PC-9 (cell line): ENCODE measurements around the gene OSTN. TPM values are rescaled to one million over a fixed set of nuclear protein-coding genes. Genes with fewer than 3 reads are reported as not detected.
"Not testable (repeated sequence)": the region's sequence is repeated elsewhere in the genome, so short reads cannot be mapped to it uniquely, and the experiment has no call there.

Experiments
- BruUV-seq: library from RNA; stranded (reverse); fragments of 400-500 nt; replicated peaks from 2 replicates; lab custom pipeline; 2021; lab: Mats Ljungman, UMichigan
- CTCF ChIA-PET: fragments of 300-600 bp; sonication (Branson Sonifier 250); formaldehyde crosslinking; loops from one replicate; lab custom pipeline; 2022; ENCODE audit warnings: antibody characterized with exemption; lab: Charles Lee
- POLR2A ChIA-PET: fragments of 300-600 bp; sonication (Branson Sonifier 250); formaldehyde crosslinking; loops from one replicate; lab custom pipeline; 2022; ENCODE audit warnings: antibody characterized with exemption; ENCODE audit not compliant: unreplicated experiment; lab: Charles Lee
- DNase-seq, 2 experiments: peaks; one replicate each; pipeline versions ENCODE4 v3.0.0 to v3.0.0-alpha.2; 2015 to 2022; ENCODE audit warnings: mixed read lengths in 1 of 2
- H2AFZ ChIP-seq: fragments of 200-600 bp; sonication (generic); 2 replicates; pipeline ENCODE4 v1.8.1; 2017; ENCODE audit warnings: antibody characterized with exemption
- H3F3A ChIP-seq: fragments of 200-600 bp; sonication (generic); 2 replicates; pipeline ENCODE4 v1.8.1; 2017; ENCODE audit warnings: antibody characterized with exemption, mild to moderate bottlenecking, low read depth; ENCODE audit not compliant: insufficient read depth
- H3K27ac ChIP-seq: fragments of 200-600 bp; sonication (generic); 2 replicates; pipeline ENCODE4 v1.6.1; 2016; ENCODE audit warnings: mixed run types
- H3K27me3 ChIP-seq: fragments of 200-600 bp; sonication (generic); 2 replicates; pipeline ENCODE4 v1.6.1; 2016; ENCODE audit warnings: low read depth, mixed run types; ENCODE audit not compliant: insufficient read depth
- H3K36me3 ChIP-seq: fragments of 200-600 bp; sonication (generic); 2 replicates; pipeline ENCODE4 v1.6.1; 2016; ENCODE audit warnings: low read depth, mixed run types
- H3K4me1 ChIP-seq: fragments of 200-600 bp; sonication (generic); replicated peaks from 2 replicates; pipeline ENCODE4 v1.6.1; 2016; ENCODE audit warnings: mixed run types; ENCODE audit not compliant: insufficient read depth
- H3K4me2 ChIP-seq: fragments of 200-600 bp; sonication (generic); 2 replicates; pipeline ENCODE4 v1.6.1; 2017; ENCODE audit warnings: mixed run types
- H3K4me3 ChIP-seq: fragments of 200-600 bp; sonication (generic); 2 replicates; pipeline ENCODE4 v1.6.1; 2016; ENCODE audit warnings: mixed run types
- H3K79me2 ChIP-seq: fragments of 200-600 bp; sonication (generic); 2 replicates; pipeline ENCODE4 v1.6.1; 2017; ENCODE audit warnings: low read depth, mixed run types
- H3K9me2 ChIP-seq: fragments of 200-600 bp; sonication (generic); 2 replicates; pipeline ENCODE4 v1.8.1; 2017; ENCODE audit warnings: mild to moderate bottlenecking; ENCODE audit not compliant: insufficient read depth
- H3K9me3 ChIP-seq: fragments of 200-600 bp; sonication (generic); 2 replicates; pipeline ENCODE4 v1.8.1; 2016; ENCODE audit warnings: low read depth; ENCODE audit not compliant: insufficient read depth
- H4K20me1 ChIP-seq: fragments of 200-600 bp; sonication (generic); 2 replicates; pipeline ENCODE4 v1.8.1; 2017; ENCODE audit not compliant: insufficient read depth
- EZH2 ChIP-seq: fragments of 200-600 bp; sonication (generic); IDR thresholded peaks from 2 replicates; pipeline ENCODE4 v1.8.0; 2017; ENCODE audit warnings: antibody characterized with exemption, low read depth
- intact Hi-C: fragments of 100-400 bp; cut with micrococcal nuclease; formaldehyde crosslinking; loops from one replicate; pipeline ENCODE4 v1.10.0; 2022; ENCODE audit not compliant: unreplicated experiment
- total RNA-seq: library from RNA; stranded (reverse); gene quantifications from 2 replicates; pipeline ENCODE4 v1.2.3, GENCODE V29; 2021
- TF ChIP-seq, protein P1 (sequence below): fragments of 200-600 bp; sonication (generic); conservative IDR thresholded peaks from 2 replicates; pipeline ENCODE4 v1.6.1; 2017; ENCODE audit warnings: mixed run types, antibody characterized with exemption, mild to moderate bottlenecking, moderate library complexity

OSTN gene
- total RNA-seq, 1 experiment from 2014 or later = not detected

DNA sequence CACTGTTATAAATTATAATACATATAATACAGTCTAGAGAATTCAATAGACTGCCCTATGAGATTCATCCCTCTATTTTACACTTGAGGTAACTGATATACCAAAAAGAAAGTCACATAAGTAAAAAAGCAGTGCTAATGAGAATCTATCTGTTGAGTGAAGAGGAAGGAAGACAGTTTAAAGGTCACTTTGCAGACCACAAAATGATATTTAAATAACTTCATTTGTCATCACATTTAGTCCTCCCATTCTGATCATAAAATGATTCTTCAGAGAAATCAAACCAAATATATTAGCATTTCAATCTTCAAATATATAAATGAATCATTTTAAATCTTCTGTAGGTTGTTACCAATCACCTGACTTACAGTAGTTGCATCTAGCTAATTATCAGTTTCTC, 69.7 kb downstream of the OSTN start:
- CTCF ChIA-PET = no interaction called here

DNA sequence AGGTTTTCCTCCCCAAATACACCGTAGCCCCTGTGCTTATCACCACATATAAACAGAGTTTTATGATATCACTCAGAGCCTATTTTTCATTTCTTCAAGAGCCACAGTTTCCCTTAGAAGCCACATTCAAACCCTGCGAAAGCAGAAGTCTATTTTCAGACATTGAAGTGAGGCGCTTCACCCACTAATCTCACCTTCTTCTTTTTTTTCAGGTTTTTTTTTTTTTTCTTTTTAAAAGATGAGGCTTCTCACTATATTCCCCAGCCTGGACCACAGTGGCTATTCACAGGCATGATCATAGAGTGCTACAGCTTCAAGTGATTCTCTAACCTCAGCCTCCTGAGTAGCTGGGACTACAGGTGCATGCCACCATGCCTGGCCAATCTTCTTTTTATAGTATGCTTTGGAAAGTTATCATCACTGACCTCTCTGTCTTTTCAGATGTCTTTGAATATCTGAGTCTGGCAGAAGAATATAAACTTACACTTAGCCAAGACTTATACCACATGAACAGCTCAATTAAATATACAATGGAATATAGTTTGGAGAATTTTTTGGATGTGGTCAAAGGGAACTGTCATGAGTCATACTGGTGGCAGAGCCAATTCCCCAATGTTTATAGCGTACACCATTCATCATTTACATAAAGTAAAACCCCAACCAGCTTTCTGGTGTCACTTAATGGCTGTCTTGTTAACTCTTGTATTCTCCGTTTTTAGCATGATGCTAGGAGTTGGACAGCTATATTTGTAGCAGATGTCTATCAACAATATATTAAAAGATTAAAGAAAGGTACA, 70.4 kb downstream of the OSTN start:
- no peak overlapping the region for H3K27ac ChIP-seq
- H3K9me2 ChIP-seq = no peaks in the 10 kb centered on the region
- no peak overlapping the region for H3K4me2 ChIP-seq
- intact Hi-C loops = no loop called here
- H3K36me3 ChIP-seq = no peaks in the 10 kb centered on the region
- BruUV-seq = no TSS peak
- H3K79me2 ChIP-seq = no peaks in the 10 kb centered on the region
- H4K20me1 ChIP-seq = no peaks in the 10 kb centered on the region
- no peak for TF ChIP-seq EZH2
- TF ChIP-seq, protein P1, sequence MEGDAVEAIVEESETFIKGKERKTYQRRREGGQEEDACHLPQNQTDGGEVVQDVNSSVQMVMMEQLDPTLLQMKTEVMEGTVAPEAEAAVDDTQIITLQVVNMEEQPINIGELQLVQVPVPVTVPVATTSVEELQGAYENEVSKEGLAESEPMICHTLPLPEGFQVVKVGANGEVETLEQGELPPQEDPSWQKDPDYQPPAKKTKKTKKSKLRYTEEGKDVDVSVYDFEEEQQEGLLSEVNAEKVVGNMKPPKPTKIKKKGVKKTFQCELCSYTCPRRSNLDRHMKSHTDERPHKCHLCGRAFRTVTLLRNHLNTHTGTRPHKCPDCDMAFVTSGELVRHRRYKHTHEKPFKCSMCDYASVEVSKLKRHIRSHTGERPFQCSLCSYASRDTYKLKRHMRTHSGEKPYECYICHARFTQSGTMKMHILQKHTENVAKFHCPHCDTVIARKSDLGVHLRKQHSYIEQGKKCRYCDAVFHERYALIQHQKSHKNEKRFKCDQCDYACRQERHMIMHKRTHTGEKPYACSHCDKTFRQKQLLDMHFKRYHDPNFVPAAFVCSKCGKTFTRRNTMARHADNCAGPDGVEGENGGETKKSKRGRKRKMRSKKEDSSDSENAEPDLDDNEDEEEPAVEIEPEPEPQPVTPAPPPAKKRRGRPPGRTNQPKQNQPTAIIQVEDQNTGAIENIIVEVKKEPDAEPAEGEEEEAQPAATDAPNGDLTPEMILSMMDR = no peak
- H3K27me3 ChIP-seq = no peaks in the 10 kb centered on the region
- H3K9me3 ChIP-seq = no peaks in the 10 kb centered on the region
- no peak overlapping the region for H3K4me3 ChIP-seq
- no peaks in the 10 kb centered on the region for H3K4me1 ChIP-seq
- no peak overlapping the region for H2AFZ ChIP-seq
- peak in 1 of 2 experiments; percentile 30 for DNase-seq
- no peaks in the 10 kb centered on the region for H3F3A ChIP-seq
- ChIA-PET POLR2A (no interaction called here), CTCF (no interaction called here)

More for the DNA sequence above, 69.7 kb downstream of the OSTN start:
- H3K27me3 ChIP-seq = no peaks in the 10 kb centered on the region
- no peaks in the 10 kb centered on the region for H3K9me2 ChIP-seq
- BruUV-seq = no TSS peak
- H3K79me2 ChIP-seq = no peaks in the 10 kb centered on the region
- no peak overlapping the region for H3K27ac ChIP-seq
- H3K4me1 ChIP-seq = no peaks in the 10 kb centered on the region
- no peaks in the 10 kb centered on the region for H3F3A ChIP-seq
- H3K9me3 ChIP-seq = no peaks in the 10 kb centered on the region
- H3K4me3 ChIP-seq = no peak overlapping the region
- DNase-seq = peak in 1 of 2 experiments; percentile 28
- no peak overlapping the region for H3K4me2 ChIP-seq
- H2AFZ ChIP-seq = no peak overlapping the region
- TF ChIP-seq, protein P1 = no peak
- no peak for TF ChIP-seq EZH2
- intact Hi-C loops = no loop called here
- no peaks in the 10 kb centered on the region for H3K36me3 ChIP-seq
- POLR2A ChIA-PET = no interaction called here
- H4K20me1 ChIP-seq = no peaks in the 10 kb centered on the region

DNA sequence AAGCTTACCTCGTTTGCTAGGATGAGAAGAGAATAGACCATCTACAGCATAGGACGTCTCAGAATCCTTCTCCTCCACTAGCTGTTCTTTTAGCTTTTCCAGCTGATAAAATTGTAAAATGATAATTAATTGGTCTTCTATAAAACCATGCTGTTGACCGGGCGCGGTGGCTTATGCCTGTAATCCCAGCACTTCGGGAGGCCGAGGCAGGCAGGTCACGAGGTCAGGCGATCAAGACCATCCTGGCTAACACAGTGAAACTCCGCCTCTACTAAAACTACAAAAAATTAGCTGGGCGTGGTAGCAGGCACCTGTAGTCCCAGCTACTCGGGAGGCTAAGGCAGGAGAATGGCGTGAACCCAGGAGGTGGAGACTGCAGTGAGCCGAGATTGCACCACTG, 76.2 kb downstream of the OSTN start:
- CTCF ChIA-PET, BruUV-seq, POLR2A ChIA-PET: not testable (repeated sequence)

More for the DNA sequence above, 76.2 kb downstream of the OSTN start:
- H3K36me3 ChIP-seq, H3K27ac ChIP-seq, H3K27me3 ChIP-seq, H3K4me2 ChIP-seq, H3K4me1 ChIP-seq, intact Hi-C loops, H3F3A ChIP-seq, H3K9me2 ChIP-seq, H4K20me1 ChIP-seq, H3K9me3 ChIP-seq, H3K79me2 ChIP-seq, H2AFZ ChIP-seq, H3K4me3 ChIP-seq: not testable (repeated sequence)
- peak in 1 of 2 experiments; percentile 16 for DNase-seq
